Neuronal stem cell (in vitro differentiated cells): Measurements from ENCODE around the gene LRRTM3.

Source experiments
- DNase-seq: peaks from one replicate; pipeline ENCODE4 v3.0.0-alpha.2; 2013; ENCODE audit warnings: low spot score
- H2AFZ ChIP-seq: one replicate; pipeline ENCODE4 v1.6.1; 2013; ENCODE audit warnings: mild to moderate bottlenecking, low read length, inconsistent platforms
- H2AK5ac ChIP-seq: 2 replicates; pipeline ENCODE4 v1.6.1; 2013; ENCODE audit warnings: low read depth, mild to moderate bottlenecking, inconsistent platforms, low read length, moderate library complexity, mixed read lengths
- H2BK120ac ChIP-seq: 2 replicates; pipeline ENCODE4 v1.6.1; 2013; ENCODE audit warnings: low read depth, mild to moderate bottlenecking, inconsistent platforms, low read length, moderate library complexity, mixed read lengths
- H2BK12ac ChIP-seq: one replicate; pipeline ENCODE4 v1.6.1; 2013; ENCODE audit warnings: low read length, inconsistent platforms
- H2BK15ac ChIP-seq: 2 replicates; pipeline ENCODE4 v1.6.1; 2013; ENCODE audit warnings: mild to moderate bottlenecking, low read length, inconsistent platforms, mixed read lengths
- H2BK5ac ChIP-seq: one replicate; pipeline ENCODE4 v1.6.1; 2013; ENCODE audit warnings: inconsistent platforms, mild to moderate bottlenecking, low read length, moderate library complexity
- H3K14ac ChIP-seq: one replicate; pipeline ENCODE4 v1.6.1; 2013; ENCODE audit warnings: low read length, inconsistent platforms
- H3K18ac ChIP-seq: 2 replicates; pipeline ENCODE4 v1.6.1; 2013; ENCODE audit warnings: low read length, inconsistent platforms
- H3K23ac ChIP-seq: 2 replicates; pipeline ENCODE4 v1.6.1; 2013; ENCODE audit warnings: low read depth, mild to moderate bottlenecking, mixed read lengths, low read length, inconsistent platforms; ENCODE audit not compliant: poor library complexity
- H3K27ac ChIP-seq: replicated peaks from 3 replicates; pipeline ENCODE4 v1.5.1; 2013; ENCODE audit warnings: low read length, inconsistent platforms
- H3K27me3 ChIP-seq, 3 experiments: 2 replicates each; pipeline ENCODE4 v1.6.1; 2013; ENCODE audit warnings: low read length in 3 of 3, mild to moderate bottlenecking in 2 of 3, inconsistent platforms in 1 of 3, low read depth in 1 of 3, mixed read lengths in 1 of 3, moderate library complexity in 1 of 3; ENCODE audit not compliant: control insufficient read depth in 3 of 3, insufficient read depth in 3 of 3
- H3K36me3 ChIP-seq, 2 donors: replicated peaks in 1 of 2; 2 replicates each; pipeline ENCODE4 v1.6.1; 2013; ENCODE audit warnings: low read length in 2 of 2; ENCODE audit not compliant: control insufficient read depth in 2 of 2, insufficient read depth in 2 of 2
- H3K4ac ChIP-seq: 2 replicates; pipeline ENCODE4 v1.6.1; 2013; ENCODE audit warnings: inconsistent platforms, mild to moderate bottlenecking, low read length, moderate library complexity
- H3K4me1 ChIP-seq, 2 donors: 1 replicate in 1 of 2; 2 replicates in 1 of 2; pipeline ENCODE4 v1.6.1; 2013; ENCODE audit warnings: low read length in 2 of 2, low read depth in 1 of 2; ENCODE audit not compliant: control insufficient read depth in 2 of 2, insufficient read depth in 1 of 2
- H3K4me2 ChIP-seq: one replicate; pipeline ENCODE4 v1.6.1; 2013; ENCODE audit warnings: mild to moderate bottlenecking, low read length, inconsistent platforms; ENCODE audit not compliant: insufficient read depth, poor library complexity, severe bottlenecking
- H3K4me3 ChIP-seq, 2 donors: 2 replicates each; pipeline ENCODE4 v1.5.1; 2013; ENCODE audit warnings: low read length in 2 of 2, mild to moderate bottlenecking in 2 of 2, inconsistent platforms in 1 of 2, moderate library complexity in 1 of 2
- H3K79me1 ChIP-seq: one replicate; pipeline ENCODE4 v1.6.1; 2013; ENCODE audit warnings: low read depth, mild to moderate bottlenecking, inconsistent platforms, low read length, moderate library complexity
- H3K9ac ChIP-seq: one replicate; pipeline ENCODE4 v1.6.1; 2013; ENCODE audit warnings: mild to moderate bottlenecking, low read depth, low read length, inconsistent platforms; ENCODE audit not compliant: poor library complexity
- H3K9me3 ChIP-seq, 2 donors: replicated peaks in 1 of 2; 2 replicates each; pipeline versions ENCODE3 to v1.6.1; 2013; ENCODE audit warnings: low read length in 2 of 2, mild to moderate bottlenecking in 2 of 2, inconsistent platforms in 1 of 2, low read depth in 1 of 2, mixed read lengths in 1 of 2, moderate library complexity in 1 of 2; ENCODE audit not compliant: control insufficient read depth in 2 of 2, insufficient read depth in 1 of 2
- H4K8ac ChIP-seq: one replicate; pipeline ENCODE4 v1.6.1; 2013; ENCODE audit warnings: low read depth, mild to moderate bottlenecking, inconsistent platforms, low read length, moderate library complexity
- H4K91ac ChIP-seq: one replicate; pipeline ENCODE4 v1.6.1; 2013; ENCODE audit warnings: low read length, low read depth, mild to moderate bottlenecking, inconsistent platforms; ENCODE audit not compliant: poor library complexity
- WGBS, 2 donors: extraction: QIAGEN DNeasy Blood & Tissue Kit; methylation state at CpG; one replicate each; pipeline ENCODE4 v1.1.7; 2013; ENCODE audit warnings: missing lambda C conversion rate in 2 of 2, mixed read lengths in 1 of 2; ENCODE audit not compliant: insufficient read length in 2 of 2, insufficient replicate concordance in 1 of 2; ENCODE audit errors: extremely low coverage in 2 of 2; 5-methylcytosine and 5-hydroxymethylcytosine counted together

LRRTM3 gene

DNA sequence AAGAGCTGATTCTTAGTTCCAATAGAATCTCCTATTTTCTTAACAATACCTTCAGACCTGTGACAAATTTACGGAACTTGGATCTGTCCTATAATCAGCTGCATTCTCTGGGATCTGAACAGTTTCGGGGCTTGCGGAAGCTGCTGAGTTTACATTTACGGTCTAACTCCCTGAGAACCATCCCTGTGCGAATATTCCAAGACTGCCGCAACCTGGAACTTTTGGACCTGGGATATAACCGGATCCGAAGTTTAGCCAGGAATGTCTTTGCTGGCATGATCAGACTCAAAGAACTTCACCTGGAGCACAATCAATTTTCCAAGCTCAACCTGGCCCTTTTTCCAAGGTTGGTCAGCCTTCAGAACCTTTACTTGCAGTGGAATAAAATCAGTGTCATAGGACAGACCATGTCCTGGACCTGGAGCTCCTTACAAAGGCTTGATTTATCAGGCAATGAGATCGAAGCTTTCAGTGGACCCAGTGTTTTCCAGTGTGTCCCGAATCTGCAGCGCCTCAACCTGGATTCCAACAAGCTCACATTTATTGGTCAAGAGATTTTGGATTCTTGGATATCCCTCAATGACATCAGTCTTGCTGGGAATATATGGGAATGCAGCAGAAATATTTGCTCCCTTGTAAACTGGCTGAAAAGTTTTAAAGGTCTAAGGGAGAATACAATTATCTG is 1.6 kb downstream of the LRRTM3 start:
- H4K8ac ChIP-seq, result no peak overlapping the region
- H3K79me1 ChIP-seq, result no peaks in the 10 kb centered on the region
- H2AFZ ChIP-seq, result peak overlapping the region; percentile 74
- peaks cover 0 to 10% of the 10 kb centered on the region in 2 donors for H3K9me3 ChIP-seq
- H3K36me3 ChIP-seq, result no peaks in the 10 kb centered on the region
- H3K4ac ChIP-seq, result no peak overlapping the region
- H3K14ac ChIP-seq, result no peak overlapping the region
- peaks cover 5 to 20% of the 10 kb centered on the region in 2 donors for H3K4me1 ChIP-seq
- H2AK5ac ChIP-seq, result no peak overlapping the region
- peak overlapping the region in 1 of 2 donors; percentile 29 for H3K4me3 ChIP-seq
- no peak overlapping the region for H3K23ac ChIP-seq
- H3K9ac ChIP-seq, result no peak overlapping the region
- H3K27me3 ChIP-seq, result peaks cover 0 to 9% (median 0%) of the 10 kb centered on the region in 3 experiments
- H2BK120ac ChIP-seq, result no peak overlapping the region
- H2BK12ac ChIP-seq, result no peak overlapping the region
- no peak overlapping the region for H2BK5ac ChIP-seq
- H3K18ac ChIP-seq, result no peak overlapping the region
- DNase-seq, result no peak
- no CpG with 5 or more reads among the region's 11 CpGs for WGBS, 2 donors
- H4K91ac ChIP-seq, result no peak overlapping the region
- peak overlapping the region; percentile 77 for H2BK15ac ChIP-seq
- H3K4me2 ChIP-seq, result no peak overlapping the region
- H3K27ac ChIP-seq, result no peak overlapping the region

DNA sequence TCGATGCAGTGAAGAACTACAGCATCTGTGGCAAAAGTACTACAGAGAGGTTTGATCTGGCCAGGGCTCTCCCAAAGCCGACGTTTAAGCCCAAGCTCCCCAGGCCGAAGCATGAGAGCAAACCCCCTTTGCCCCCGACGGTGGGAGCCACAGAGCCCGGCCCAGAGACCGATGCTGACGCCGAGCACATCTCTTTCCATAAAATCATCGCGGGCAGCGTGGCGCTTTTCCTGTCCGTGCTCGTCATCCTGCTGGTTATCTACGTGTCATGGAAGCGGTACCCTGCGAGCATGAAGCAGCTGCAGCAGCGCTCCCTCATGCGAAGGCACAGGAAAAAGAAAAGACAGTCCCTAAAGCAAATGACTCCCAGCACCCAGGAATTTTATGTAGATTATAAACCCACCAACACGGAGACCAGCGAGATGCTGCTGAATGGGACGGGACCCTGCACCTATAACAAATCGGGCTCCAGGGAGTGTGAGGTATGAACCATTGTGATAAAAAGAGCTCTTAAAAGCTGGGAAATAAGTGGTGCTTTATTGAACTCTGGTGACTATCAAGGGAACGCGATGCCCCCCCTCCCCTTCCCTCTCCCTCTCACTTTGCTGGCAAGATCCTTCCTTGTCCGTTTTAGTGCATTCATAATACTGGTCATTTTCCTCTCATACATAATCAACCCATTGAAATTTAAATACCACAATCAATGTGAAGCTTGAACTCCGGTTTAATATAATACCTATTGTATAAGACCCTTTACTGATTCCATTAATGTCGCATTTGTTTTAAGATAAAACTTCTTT is 2.3 kb downstream of the LRRTM3 start:
- Histone ChIP-seq H3K36me3 (no peaks in the 10 kb centered on the region), H2BK15ac (peak overlapping the region; percentile 77), H3K4me3 (peak overlapping the region; percentile 23 to 29), H3K27ac (no peak overlapping the region), H3K79me1 (no peaks in the 10 kb centered on the region), H2BK5ac (no peak overlapping the region), H2AFZ (peak overlapping the region; percentile 74), H2AK5ac (no peak overlapping the region), H2BK120ac (no peak overlapping the region), H3K23ac (peak overlapping the region; percentile 37), H3K14ac (no peak overlapping the region), H3K9ac (peak overlapping the region; percentile 12), H3K4me1 (peaks cover 5 to 20% of the 10 kb centered on the region in 2 donors), H2BK12ac (no peak overlapping the region), H3K9me3 (peaks cover 0 to 10% of the 10 kb centered on the region in 2 donors), H4K91ac (no peak overlapping the region), H3K18ac (peak overlapping the region; percentile 77), H3K27me3 (peaks cover 0 to 9% (median 0%) of the 10 kb centered on the region in 3 experiments), H3K4me2 (peak overlapping the region; percentile 60), H4K8ac (peak overlapping the region; percentile 20), H3K4ac (no peak overlapping the region)
- no CpG with 5 or more reads among the region's 30 CpGs for WGBS, 2 donors
- DNase-seq, result no peak

DNA sequence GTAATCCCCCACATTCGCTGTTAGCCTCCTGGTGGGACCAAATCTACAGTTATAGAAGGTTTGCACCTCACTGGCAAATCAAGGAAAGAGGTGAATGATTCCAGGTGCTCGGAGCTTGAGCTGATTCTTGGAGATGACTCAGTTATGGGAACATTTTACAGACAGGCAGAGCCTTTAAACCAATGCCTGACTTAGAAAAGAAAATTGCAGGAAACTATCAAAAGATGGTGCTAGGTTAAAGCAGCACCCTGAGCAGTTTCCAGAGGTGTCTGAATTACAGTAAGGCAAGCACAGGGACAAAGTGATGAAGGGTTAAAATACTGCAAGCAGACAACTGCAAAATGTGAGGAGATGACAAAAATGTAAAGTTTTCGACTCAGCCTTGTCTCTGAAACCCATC is 2.9 kb downstream of the LRRTM3 start:
- Histone ChIP-seq H3K14ac (no peak overlapping the region), H3K4me3 (no peak overlapping the region)
- no CpG with 5 or more reads among the region's 3 CpGs for WGBS, 2 donors

DNA sequence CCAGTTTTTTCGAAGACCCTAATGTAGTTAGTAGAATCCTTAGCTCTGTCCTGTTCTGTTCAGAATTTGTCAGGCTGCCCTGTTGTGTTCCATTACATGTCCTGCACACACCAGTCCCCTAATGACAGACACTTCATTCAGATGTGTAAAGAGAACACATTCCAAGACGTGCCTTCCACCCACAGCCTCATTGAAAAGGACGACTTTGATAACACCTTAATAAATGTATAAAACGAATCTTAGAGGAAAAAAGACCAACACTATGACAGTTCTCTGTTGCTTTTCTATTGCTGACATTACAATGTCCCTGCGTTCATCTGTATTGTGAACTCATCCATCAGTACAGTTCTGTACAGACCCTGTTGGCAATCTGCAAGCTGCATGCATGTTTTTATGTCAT is 3.5 kb downstream of the LRRTM3 start:
- no peaks in the 10 kb centered on the region for H3K36me3 ChIP-seq
- H3K18ac ChIP-seq, result no peak overlapping the region
- no peak for DNase-seq
- H2BK15ac ChIP-seq, result no peak overlapping the region
- WGBS, 2 donors, result no CpG with 5 or more reads among the region's 5 CpGs
- H3K79me1 ChIP-seq, result no peaks in the 10 kb centered on the region
- H2AK5ac ChIP-seq, result no peak overlapping the region
- H3K9me3 ChIP-seq, result peaks cover 0 to 10% of the 10 kb centered on the region in 2 donors
- no peak overlapping the region for H3K23ac ChIP-seq
- H2BK12ac ChIP-seq, result no peak overlapping the region
- H3K9ac ChIP-seq, result no peak overlapping the region
- no peak overlapping the region for H4K91ac ChIP-seq
- H3K4me3 ChIP-seq, result no peak overlapping the region
- no peak overlapping the region for H2BK120ac ChIP-seq
- H2BK5ac ChIP-seq, result no peak overlapping the region
- H2AFZ ChIP-seq, result peak overlapping the region; percentile 60
- no peak overlapping the region for H3K14ac ChIP-seq
- no peak overlapping the region for H4K8ac ChIP-seq
- H3K4me1 ChIP-seq, result peaks cover 5 to 20% of the 10 kb centered on the region in 2 donors
- H3K27ac ChIP-seq, result no peak overlapping the region
- no peak overlapping the region for H3K4ac ChIP-seq
- peaks cover 0 to 9% (median 0%) of the 10 kb centered on the region in 3 experiments for H3K27me3 ChIP-seq
- no peak overlapping the region for H3K4me2 ChIP-seq

More for the DNA sequence above, 2.9 kb downstream of the LRRTM3 start:
- Histone ChIP-seq H2BK5ac (no peak overlapping the region), H2BK120ac (no peak overlapping the region), H3K4me1 (peaks cover 5 to 20% of the 10 kb centered on the region in 2 donors), H2BK12ac (no peak overlapping the region), H3K79me1 (no peaks in the 10 kb centered on the region), H4K91ac (no peak overlapping the region), H3K27ac (no peak overlapping the region), H3K18ac (no peak overlapping the region), H2AK5ac (no peak overlapping the region), H3K9ac (no peak overlapping the region), H3K4ac (no peak overlapping the region), H3K27me3 (peaks cover 0 to 9% (median 0%) of the 10 kb centered on the region in 3 experiments), H3K23ac (no peak overlapping the region), H2BK15ac (no peak overlapping the region), H3K9me3 (peaks cover 0 to 10% of the 10 kb centered on the region in 2 donors), H2AFZ (peak overlapping the region; percentile 60), H3K36me3 (no peaks in the 10 kb centered on the region), H3K4me2 (no peak overlapping the region), H4K8ac (no peak overlapping the region)
- DNase-seq, result no peak
